Right lobe of liver (tissue), 6 donors: Measurements from ENCODE around the gene LDB3. TPM values are rescaled to one million over a fixed set of nuclear protein-coding genes. Genes with fewer than 3 reads are reported as not detected.

Experiments used
- ATAC-seq, 4 donors: fragments of 200-7000 bp; cut with Tn5 transposase; one replicate each; pipeline ENCODE4 v1.9.1; 2020; ENCODE audit warnings: mild to moderate bottlenecking in 4 of 4, moderate library complexity in 4 of 4
- DNase-seq, 3 donors: peaks; one replicate each; pipeline ENCODE4 v3.0.0-alpha.2; 2020
- H3K27ac ChIP-seq, 3 donors: fragments of 200-600 bp; one replicate each; pipeline ENCODE4 v1.8.0; 2022
- H3K27me3 ChIP-seq, 2 donors: fragments of 200-600 bp; one replicate each; pipeline ENCODE4 v1.8.0; 2022
- H3K36me3 ChIP-seq, 4 donors: fragments of 200-600 bp; sonication (generic) in 1 of 4; one replicate each; pipeline versions ENCODE4 v1.5.1 to v1.8.0; 2017 to 2022; ENCODE audit warnings: control low read depth in 1 of 4
- H3K4me1 ChIP-seq, 4 donors: fragments of 200-600 bp; sonication (generic) in 1 of 4; one replicate each; pipeline versions ENCODE4 v1.5.1 to v1.8.0; 2017 to 2022; ENCODE audit warnings: control low read depth in 1 of 4
- H3K4me3 ChIP-seq, 3 donors: fragments of 200-600 bp; one replicate each; pipeline ENCODE4 v1.8.0; 2022
- H3K9me3 ChIP-seq, 4 donors: fragments of 200-600 bp; sonication (generic) in 1 of 4; one replicate each; pipeline versions ENCODE4 v1.5.1 to v1.8.0; 2017 to 2022; ENCODE audit warnings: control low read depth in 1 of 4
- CTCF ChIP-seq, 4 donors: fragments of 200-600 bp in 3 of 4; fragments of 450-650 bp in 1 of 4; IDR thresholded peaks; one replicate each; pipeline versions ENCODE4 v1.5.1 to v1.8.0; 2016 to 2022; ENCODE audit warnings: antibody characterized with exemption in 4 of 4, mild to moderate bottlenecking in 2 of 4
- POLR2A ChIP-seq: fragments of 450-650 bp; IDR thresholded peaks from one replicate; pipeline ENCODE4 v1.6.1; 2017; ENCODE audit warnings: antibody characterized with exemption, mild to moderate bottlenecking
- WGBS: methylation state at CpG from one replicate; pipeline ENCODE4 v1.1.6; 2018; ENCODE audit warnings: low coverage, low lambda C conversion rate; ENCODE audit not compliant: insufficient coverage; ENCODE audit errors: missing lambda C conversion rate; 5-methylcytosine and 5-hydroxymethylcytosine counted together
- intact Hi-C, 2 donors: fragments of 100-400 bp; cut with DNase I; formaldehyde crosslinking; loops; one replicate each; pipeline versions ENCODE4 v1.11.2 to v1.14.1; 2022
- total RNA-seq, 6 experiments: library from RNA; depleted of rRNA in 2 of 6; stranded (reverse); fragments of >200 nt in 2 of 6; fragmentation: NEBNext Ultra II Directional in 3 of 6; extraction: Animal tissue kit (Norgen Biotek cat#: 25700) in 3 of 6; gene quantifications; one replicate each; pipeline versions ENCODE4 v1.1.0 to v1.2.4, GENCODE V29; 2016 to 2023
- donor health status: DM: no; HTN: yes; CAD: no.
- donor health status: DM: no; HTN: no; CAD: no.
- donor health status: DM: no; HTN: no; CAD: no.
- donor health status: DM: no; HTN: yes; CAD: no.
- donor health status: DM: no; HTN: yes; CAD: no.

LDB3 gene
- total RNA-seq, 6 experiments from 2014 or later: 0.07 to 0.29 (median 0.12) TPM

GRCh38 chr10:86651021-86651471 is 17.3 kb upstream of the LDB3 start:
- H3K4me3 ChIP-seq: no peak overlapping the region
- H3K27ac ChIP-seq: no peak overlapping the region
- no peaks in the 10 kb centered on the region for H3K36me3 ChIP-seq
- WGBS: 60% methylated on average over 1 of the region's 8 CpGs
- intact Hi-C loops: no loop called here
- no peaks in the 10 kb centered on the region for H3K4me1 ChIP-seq
- H3K27me3 ChIP-seq: no peaks in the 10 kb centered on the region
- TF ChIP-seq POLR2A (no peak), CTCF (IDR thresholded peaks at IDR 0.05) (no peak)
- peak in 1 of 3 donors; percentile 13 for DNase-seq
- no peaks in the 10 kb centered on the region for H3K9me3 ChIP-seq
- no peak for ATAC-seq

- TF ChIP-seq CTCF (IDR thresholded peaks at IDR 0.05) (no peak), POLR2A (no peak)
- ATAC-seq: no peak
- Histone ChIP-seq H3K36me3 (no peaks in the 10 kb centered on the region), H3K4me3 (no peak overlapping the region), H3K27ac (no peak overlapping the region), H3K4me1 (no peaks in the 10 kb centered on the region), H3K27me3 (no peaks in the 10 kb centered on the region), H3K9me3 (no peaks in the 10 kb centered on the region)
- intact Hi-C loops: no loop called here
- peak in 1 of 3 donors; percentile 31 for DNase-seq
- WGBS: 80% methylated on average over 1 of the region's 16 CpGs
Measured at GRCh38 chr10:86651631-86652331, 16.5 kb upstream of the LDB3 start.

- DNase-seq (peak in 1 of 3 donors; percentile 32), ATAC-seq (no peak)
- WGBS: 44% methylated on average over 3 of the region's 14 CpGs
Measured at GRCh38 chr10:86652361-86653202, 15.7 kb upstream of the LDB3 start.

GRCh38 chr10:86653379-86653778 is 14.9 kb upstream of the LDB3 start:
- intact Hi-C loops: no loop called here
- ATAC-seq (no peak), DNase-seq (peak in 2 of 3 donors; percentile 1 to 17)
- no peak for TF ChIP-seq CTCF (IDR thresholded peaks at IDR 0.05)
- TF ChIP-seq POLR2A: no peak
- Histone ChIP-seq H3K36me3 (no peaks in the 10 kb centered on the region), H3K27ac (no peak overlapping the region), H3K9me3 (no peaks in the 10 kb centered on the region), H3K4me3 (no peak overlapping the region), H3K4me1 (no peaks in the 10 kb centered on the region), H3K27me3 (no peaks in the 10 kb centered on the region)
- WGBS: 80% methylated on average over 1 of the region's 3 CpGs

More at GRCh38 chr10:86652361-86653202, 15.7 kb upstream of the LDB3 start:
- TF ChIP-seq CTCF (IDR thresholded peaks at IDR 0.05) (no peak), POLR2A (no peak)
- Histone ChIP-seq H3K4me3 (no peak overlapping the region), H3K9me3 (no peaks in the 10 kb centered on the region), H3K27ac (no peak overlapping the region), H3K4me1 (no peaks in the 10 kb centered on the region), H3K27me3 (no peaks in the 10 kb centered on the region), H3K36me3 (no peaks in the 10 kb centered on the region)
- intact Hi-C loops: no loop called here
